ENCODE data around the gene CIAO2B.

DNA sequence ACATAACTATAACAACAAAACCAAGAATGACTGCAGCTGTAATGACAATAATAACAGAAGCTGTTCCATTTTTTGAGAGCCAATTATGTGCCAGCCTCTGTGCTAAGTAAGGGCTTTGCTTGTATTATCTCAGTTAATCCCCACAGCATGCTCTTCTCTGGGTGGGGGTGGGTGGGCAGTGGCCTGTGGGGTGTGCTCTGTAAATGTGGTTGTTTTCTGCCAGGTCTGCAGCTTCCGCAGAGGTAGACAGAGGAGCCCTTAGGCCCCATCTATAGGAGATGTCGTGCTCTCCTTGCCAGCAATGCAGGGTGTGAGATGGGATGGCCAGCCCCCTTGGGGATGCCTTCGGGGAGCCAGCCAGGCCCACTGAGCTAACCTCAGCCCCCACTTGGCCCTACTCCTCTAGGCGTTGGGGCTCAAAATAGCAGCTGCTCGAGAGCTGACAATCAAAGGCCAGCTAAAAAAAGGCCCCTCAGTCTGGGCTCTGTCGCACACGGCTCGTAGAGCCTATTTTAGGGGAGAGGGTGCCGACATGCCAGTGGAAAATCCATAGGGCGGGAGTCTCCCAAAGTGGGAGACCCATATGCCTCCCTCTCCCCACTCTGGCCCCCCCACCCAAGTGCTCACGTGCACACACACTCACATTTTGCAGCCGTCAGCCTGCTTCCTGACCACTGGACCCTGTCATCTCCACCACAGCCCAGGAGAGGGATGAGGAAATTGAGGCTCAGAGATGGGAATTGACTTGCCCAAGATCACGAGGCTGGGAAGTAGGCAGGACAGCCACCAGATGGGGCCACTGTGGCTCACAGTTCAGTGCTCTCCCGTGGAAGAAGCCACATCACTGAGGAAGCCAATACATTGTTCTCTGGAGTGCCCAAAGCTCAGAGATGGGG lies 31.3 kb downstream of the CIAO2B start:
- TF ChIP-seq JUND (IDR thresholded peaks at IDR 0.05) (no peak), RXRA (IDR thresholded peaks at IDR 0.05) (no peak), YY1 (IDR thresholded peaks at IDR 0.05) (no peak), TAF1 (conservative IDR thresholded peaks at IDR 0.05) (no peak), GABPA (IDR thresholded peaks at IDR 0.05 in 1 of 2, conservative IDR thresholded peaks at IDR 0.05 in 1 of 2) (no peak), RAD21 (IDR thresholded peaks at IDR 0.05) (no peak), FOXA1 (IDR thresholded peaks at IDR 0.05) (no peak)
- TF ChIP-seq, protein P1, sequence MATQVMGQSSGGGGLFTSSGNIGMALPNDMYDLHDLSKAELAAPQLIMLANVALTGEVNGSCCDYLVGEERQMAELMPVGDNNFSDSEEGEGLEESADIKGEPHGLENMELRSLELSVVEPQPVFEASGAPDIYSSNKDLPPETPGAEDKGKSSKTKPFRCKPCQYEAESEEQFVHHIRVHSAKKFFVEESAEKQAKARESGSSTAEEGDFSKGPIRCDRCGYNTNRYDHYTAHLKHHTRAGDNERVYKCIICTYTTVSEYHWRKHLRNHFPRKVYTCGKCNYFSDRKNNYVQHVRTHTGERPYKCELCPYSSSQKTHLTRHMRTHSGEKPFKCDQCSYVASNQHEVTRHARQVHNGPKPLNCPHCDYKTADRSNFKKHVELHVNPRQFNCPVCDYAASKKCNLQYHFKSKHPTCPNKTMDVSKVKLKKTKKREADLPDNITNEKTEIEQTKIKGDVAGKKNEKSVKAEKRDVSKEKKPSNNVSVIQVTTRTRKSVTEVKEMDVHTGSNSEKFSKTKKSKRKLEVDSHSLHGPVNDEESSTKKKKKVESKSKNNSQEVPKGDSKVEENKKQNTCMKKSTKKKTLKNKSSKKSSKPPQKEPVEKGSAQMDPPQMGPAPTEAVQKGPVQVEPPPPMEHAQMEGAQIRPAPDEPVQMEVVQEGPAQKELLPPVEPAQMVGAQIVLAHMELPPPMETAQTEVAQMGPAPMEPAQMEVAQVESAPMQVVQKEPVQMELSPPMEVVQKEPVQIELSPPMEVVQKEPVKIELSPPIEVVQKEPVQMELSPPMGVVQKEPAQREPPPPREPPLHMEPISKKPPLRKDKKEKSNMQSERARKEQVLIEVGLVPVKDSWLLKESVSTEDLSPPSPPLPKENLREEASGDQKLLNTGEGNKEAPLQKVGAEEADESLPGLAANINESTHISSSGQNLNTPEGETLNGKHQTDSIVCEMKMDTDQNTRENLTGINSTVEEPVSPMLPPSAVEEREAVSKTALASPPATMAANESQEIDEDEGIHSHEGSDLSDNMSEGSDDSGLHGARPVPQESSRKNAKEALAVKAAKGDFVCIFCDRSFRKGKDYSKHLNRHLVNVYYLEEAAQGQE (IDR thresholded peaks at IDR 0.05) = no peak
- TF ChIP-seq, protein P2, sequence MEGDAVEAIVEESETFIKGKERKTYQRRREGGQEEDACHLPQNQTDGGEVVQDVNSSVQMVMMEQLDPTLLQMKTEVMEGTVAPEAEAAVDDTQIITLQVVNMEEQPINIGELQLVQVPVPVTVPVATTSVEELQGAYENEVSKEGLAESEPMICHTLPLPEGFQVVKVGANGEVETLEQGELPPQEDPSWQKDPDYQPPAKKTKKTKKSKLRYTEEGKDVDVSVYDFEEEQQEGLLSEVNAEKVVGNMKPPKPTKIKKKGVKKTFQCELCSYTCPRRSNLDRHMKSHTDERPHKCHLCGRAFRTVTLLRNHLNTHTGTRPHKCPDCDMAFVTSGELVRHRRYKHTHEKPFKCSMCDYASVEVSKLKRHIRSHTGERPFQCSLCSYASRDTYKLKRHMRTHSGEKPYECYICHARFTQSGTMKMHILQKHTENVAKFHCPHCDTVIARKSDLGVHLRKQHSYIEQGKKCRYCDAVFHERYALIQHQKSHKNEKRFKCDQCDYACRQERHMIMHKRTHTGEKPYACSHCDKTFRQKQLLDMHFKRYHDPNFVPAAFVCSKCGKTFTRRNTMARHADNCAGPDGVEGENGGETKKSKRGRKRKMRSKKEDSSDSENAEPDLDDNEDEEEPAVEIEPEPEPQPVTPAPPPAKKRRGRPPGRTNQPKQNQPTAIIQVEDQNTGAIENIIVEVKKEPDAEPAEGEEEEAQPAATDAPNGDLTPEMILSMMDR (IDR thresholded peaks at IDR 0.05; ENCODE audit: low read depth, low read length, missing input control) = no peak
- TF ChIP-seq, protein P3, sequence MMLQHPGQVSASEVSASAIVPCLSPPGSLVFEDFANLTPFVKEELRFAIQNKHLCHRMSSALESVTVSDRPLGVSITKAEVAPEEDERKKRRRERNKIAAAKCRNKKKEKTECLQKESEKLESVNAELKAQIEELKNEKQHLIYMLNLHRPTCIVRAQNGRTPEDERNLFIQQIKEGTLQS (IDR thresholded peaks at IDR 0.05) = no peak
- TF ChIP-seq, protein P4, sequence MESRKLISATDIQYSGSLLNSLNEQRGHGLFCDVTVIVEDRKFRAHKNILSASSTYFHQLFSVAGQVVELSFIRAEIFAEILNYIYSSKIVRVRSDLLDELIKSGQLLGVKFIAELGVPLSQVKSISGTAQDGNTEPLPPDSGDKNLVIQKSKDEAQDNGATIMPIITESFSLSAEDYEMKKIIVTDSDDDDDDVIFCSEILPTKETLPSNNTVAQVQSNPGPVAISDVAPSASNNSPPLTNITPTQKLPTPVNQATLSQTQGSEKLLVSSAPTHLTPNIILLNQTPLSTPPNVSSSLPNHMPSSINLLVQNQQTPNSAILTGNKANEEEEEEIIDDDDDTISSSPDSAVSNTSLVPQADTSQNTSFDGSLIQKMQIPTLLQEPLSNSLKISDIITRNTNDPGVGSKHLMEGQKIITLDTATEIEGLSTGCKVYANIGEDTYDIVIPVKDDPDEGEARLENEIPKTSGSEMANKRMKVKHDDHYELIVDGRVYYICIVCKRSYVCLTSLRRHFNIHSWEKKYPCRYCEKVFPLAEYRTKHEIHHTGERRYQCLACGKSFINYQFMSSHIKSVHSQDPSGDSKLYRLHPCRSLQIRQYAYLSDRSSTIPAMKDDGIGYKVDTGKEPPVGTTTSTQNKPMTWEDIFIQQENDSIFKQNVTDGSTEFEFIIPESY (IDR thresholded peaks at IDR 0.05) = no peak

All from liver (tissue), 3 donors.